Adrenal gland (tissue), 12 donors: ENCODE results near the gene VASP. TPM values are rescaled to one million over a fixed set of nuclear protein-coding genes. Genes with fewer than 3 reads are reported as not detected.

ENCODE experiments used
- DNase-seq, 7 donors: peaks; one replicate each; pipeline ENCODE4 v3.0.0-alpha.2; 2019 to 2020
- H3K27ac ChIP-seq, 5 donors: fragments of 200-600 bp; sonication (generic) in 4 of 5; 1 replicate in 3 of 5; 2 replicates in 2 of 5; pipeline versions ENCODE4 v1.5.1 to v1.8.0; 2016 to 2020; ENCODE audit warnings: mild to moderate bottlenecking in 1 of 5
- H3K27me3 ChIP-seq: fragments of 200-600 bp; 2 replicates; pipeline ENCODE4 v1.8.0; 2021
- H3K36me3 ChIP-seq, 2 donors: fragments of 200-600 bp; replicated peaks in 1 of 2; 1 replicate in 1 of 2; 2 replicates in 1 of 2; pipeline versions ENCODE4 v1.5.1 to v1.8.0; 2018 to 2022
- H3K4me1 ChIP-seq, 2 donors: fragments of 200-600 bp; replicated peaks in 1 of 2; 1 replicate in 1 of 2; 2 replicates in 1 of 2; pipeline versions ENCODE4 v1.5.1 to v1.8.0; 2018 to 2021
- H3K4me3 ChIP-seq, 4 donors: fragments of 200-600 bp; sonication (generic) in 3 of 4; one replicate each; pipeline ENCODE4 v1.5.1; 2016 to 2018
- H3K9me3 ChIP-seq, 3 donors: fragments of 200-600 bp; sonication (generic) in 1 of 3; replicated peaks in 1 of 3; 1 replicate in 2 of 3; 2 replicates in 1 of 3; pipeline versions ENCODE4 v1.5.1 to v1.8.0; 2016 to 2021
- CTCF ChIP-seq, 6 experiments: fragments of 450-650 bp in 4 of 6; fragments of 200-600 bp in 2 of 6; sonication (generic) in 1 of 6; IDR thresholded peaks; 1 replicate in 5 of 6; 2 replicates in 1 of 6; pipeline versions ENCODE4 v1.5.1 to v1.8.0; 2016 to 2021; ENCODE audit warnings: antibody characterized with exemption in 6 of 6, mild to moderate bottlenecking in 2 of 6, moderate library complexity in 1 of 6
- POLR2A ChIP-seq, 2 donors: fragments of 450-650 bp; IDR thresholded peaks; one replicate each; pipeline ENCODE4 v1.6.1; 2017; ENCODE audit warnings: antibody characterized with exemption in 2 of 2, mild to moderate bottlenecking in 2 of 2, moderate library complexity in 1 of 2
- WGBS, 4 donors: extraction: QIAGEN DNeasy Blood & Tissue Kit in 2 of 4; methylation state at CpG; one replicate each; pipeline versions ENCODE4 v1.1.5 to v1.1.7; 2013 to 2017; 5-methylcytosine and 5-hydroxymethylcytosine counted together
- intact Hi-C, 2 donors: fragments of 100-400 bp; cut with DNase I; formaldehyde crosslinking; loops; one replicate each; pipeline versions ENCODE4 v1.14.1 to v1.15.0; 2022 to 2023
- polyA plus RNA-seq, 3 donors: library from polyadenylated mRNA; stranded (reverse); fragments of 200-250 nt in 2 of 3; fragments of 350-450 nt in 1 of 3; fragmentation: Illumina TruSeq in 1 of 3; extraction: RNeasy Lipid Tissue Mini Kit (QIAGEN cat#74804) in 1 of 3; gene quantifications; one replicate each; pipeline ENCODE4 v1.2.3, GENCODE V29; 2013 to 2014
- total RNA-seq, 9 donors: library from RNA; depleted of rRNA in 4 of 9; stranded (reverse); fragments of >200 nt in 4 of 9; fragments of 120-200 nt in 1 of 9; fragmentation: NEBNext Ultra II Directional in 1 of 9; extraction: Animal tissue kit (Norgen Biotek cat#: 25700) in 1 of 9; gene quantifications; one replicate each; pipeline versions ENCODE4 v1.1.0 to v1.2.4, GENCODE V29; 2013 to 2023
- donor health status: healthy with polysubstance abuse.
- donor health status: Bipolar disorder and iron deficiency.
- donor health status: DM: yes; HTN: yes; CAD: no.
- donor health status: DM: no; HTN: no; CAD: no.
- donor health status: DM: no; HTN: no; CAD: no.
- donor health status: DM: yes; HTN: yes; CAD: no.

The VASP gene
- total and polyA plus RNA-seq, 12 donors = 28.7 to 118 (median 63.2) TPM

GRCh38 chr19:45503909-45504308, 3.4 kb upstream of the VASP start:
- 79 to 82% (median 81%) methylated on average over 9 of the region's 9 CpGs for WGBS, 4 donors
- intact Hi-C loops = no loop called here
- H3K9me3 ChIP-seq = no peaks in the 10 kb centered on the region
- H3K4me1 ChIP-seq = peaks cover 13 to 19% of the 10 kb centered on the region in 2 donors
- no peaks in the 10 kb centered on the region for H3K27me3 ChIP-seq
- TF ChIP-seq CTCF (IDR thresholded peaks at IDR 0.05) (no peak), POLR2A (IDR thresholded peaks at IDR 0.05) (no peak)
- no peak for DNase-seq
- H3K36me3 ChIP-seq = no peaks in the 10 kb centered on the region
- no peak overlapping the region for H3K27ac ChIP-seq
- H3K4me3 ChIP-seq = no peak overlapping the region

GRCh38 chr19:45505151-45505995, 1.9 kb upstream of the VASP start:
- Histone ChIP-seq H3K9me3 (no peaks in the 10 kb centered on the region), H3K27ac (peak overlapping the region; percentile 18 to 95 (median 85)), H3K27me3 (no peaks in the 10 kb centered on the region), H3K4me3 (no peak overlapping the region), H3K36me3 (no peaks in the 10 kb centered on the region), H3K4me1 (peaks cover 14 to 29% of the 10 kb centered on the region in 2 donors)
- TF ChIP-seq CTCF (IDR thresholded peaks at IDR 0.05) (no peak), POLR2A (IDR thresholded peaks at IDR 0.05) (no peak)
- intact Hi-C loops = no loop called here
- DNase-seq = peak in 3 of 7 donors; percentile 36 to 64 (median 45)
- 73 to 80% (median 77%) methylated on average over 7 to 8 of the region's 8 CpGs for WGBS, 4 donors

- intact Hi-C loops = no loop called here
- Histone ChIP-seq H3K36me3 (no peaks in the 10 kb centered on the region), H3K9me3 (no peaks in the 10 kb centered on the region), H3K27ac (peak overlapping the region; percentile 18 to 95 (median 85)), H3K27me3 (no peaks in the 10 kb centered on the region), H3K4me1 (peaks cover 15 to 32% of the 10 kb centered on the region in 2 donors), H3K4me3 (peak overlapping the region in 1 of 4 donors; percentile 98)
- 40 to 52% (median 45%) methylated on average over 5 of the region's 5 CpGs for WGBS, 4 donors
- TF ChIP-seq POLR2A (IDR thresholded peaks at IDR 0.05) (no peak), CTCF (IDR thresholded peaks at IDR 0.05) (no peak)
- DNase-seq = no peak
Observed at GRCh38 chr19:45505996-45506245, 1.4 kb upstream of the VASP start.

- H3K9me3 ChIP-seq = no peaks in the 10 kb centered on the region
- H3K4me3 ChIP-seq = peak overlapping the region in 2 of 4 donors; percentile 68 to 98
- peaks cover 15 to 33% of the 10 kb centered on the region in 2 donors for H3K4me1 ChIP-seq
- DNase-seq = peak; percentile 94 to 97 (median 97)
- TF ChIP-seq CTCF (IDR thresholded peaks at IDR 0.05) (peak in 2 of 6 experiments; percentile 20 to 30), POLR2A (IDR thresholded peaks at IDR 0.05) (peak; percentile 51 to 65)
- intact Hi-C loops = no loop called here
- H3K27me3 ChIP-seq = no peaks in the 10 kb centered on the region
- peak overlapping the region; percentile 18 to 95 (median 85) for H3K27ac ChIP-seq
- H3K36me3 ChIP-seq = no peaks in the 10 kb centered on the region
- 0 to 13% (median 2%) methylated on average over 6 to 47 of the region's 47 CpGs for WGBS, 4 donors
Observed at GRCh38 chr19:45506246-45506988, 862 bp upstream of the VASP start.
